A549 (cell line): ENCODE results near the gene GPAM.

Experiments used
- CEBPB ChIP-seq, 2 experiments: fragments of >200 bp in 1 of 2; sonication (Bioruptor Twin) in 1 of 2; formaldehyde crosslinking in 1 of 2; IDR thresholded peaks; 2 replicates each; pipeline ENCODE4 v1.6.1; 2012 to 2016
- CTCF ChIP-seq: fragments of >200 bp; sonication (Bioruptor Twin); formaldehyde crosslinking; IDR thresholded peaks from 3 replicates; pipeline ENCODE4 v1.5.1; 2016
- USF2 ChIP-seq: fragments of 450-650 bp; IDR thresholded peaks from 2 replicates; pipeline ENCODE4 v1.6.1; 2014; ENCODE audit warnings: antibody characterized with exemption

- TF ChIP-seq CTCF (no peak), CEBPB (IDR thresholded peaks at IDR 0.05) (no peak), USF2 (no peak)
These were observed 21.6 kb downstream of the GPAM start for GRCh38 chr10:112161757-112162518.
